Neural crest cell (in vitro differentiated cells): ENCODE measurements around the gene GRIK2. TPM values are rescaled to one million over a fixed set of nuclear protein-coding genes. Genes with fewer than 3 reads are reported as not detected.

Source experiments
- DNase-seq: peaks from one replicate; pipeline ENCODE4 v3.0.0; 2021; ENCODE audit warnings: low read depth, mixed read lengths, low spot score
- H3K27ac Mint-ChIP-seq: one replicate; pipeline ENCODE4 v1.8.0; 2021; ENCODE audit warnings: mild to moderate bottlenecking, mixed read lengths; ENCODE audit not compliant: unreplicated experiment
- H3K27me3 Mint-ChIP-seq: 2 replicates; pipeline ENCODE4 v1.8.0; 2021; ENCODE audit warnings: low read depth, mild to moderate bottlenecking, mixed read lengths
- H3K36me3 Mint-ChIP-seq: 2 replicates; pipeline ENCODE4 v1.8.0; 2021; ENCODE audit warnings: low read depth, mild to moderate bottlenecking, mixed read lengths
- H3K4me1 Mint-ChIP-seq: 2 replicates; pipeline ENCODE4 v1.8.0; 2021; ENCODE audit warnings: mixed read lengths
- H3K4me3 Mint-ChIP-seq: one replicate; pipeline ENCODE4 v1.8.0; 2021; ENCODE audit warnings: mild to moderate bottlenecking, mixed read lengths
- H3K9me3 Mint-ChIP-seq: 2 replicates; pipeline ENCODE4 v1.8.0; 2021; ENCODE audit warnings: mixed read lengths
- total RNA-seq: library from RNA; stranded (reverse); gene quantifications from 2 replicates; pipeline ENCODE4 v1.2.1, GENCODE V29; 2021
- TF ChIP-seq, protein P1 (sequence below): fragments of 200-600 bp; sonication (generic); conservative IDR thresholded peaks from 2 replicates; pipeline ENCODE4 v1.5.0; 2021; ENCODE audit warnings: antibody characterized with exemption, mild to moderate bottlenecking

Gene GRIK2
- total RNA-seq, 1 donor from 2014 or later: 10.5 TPM

DNA sequence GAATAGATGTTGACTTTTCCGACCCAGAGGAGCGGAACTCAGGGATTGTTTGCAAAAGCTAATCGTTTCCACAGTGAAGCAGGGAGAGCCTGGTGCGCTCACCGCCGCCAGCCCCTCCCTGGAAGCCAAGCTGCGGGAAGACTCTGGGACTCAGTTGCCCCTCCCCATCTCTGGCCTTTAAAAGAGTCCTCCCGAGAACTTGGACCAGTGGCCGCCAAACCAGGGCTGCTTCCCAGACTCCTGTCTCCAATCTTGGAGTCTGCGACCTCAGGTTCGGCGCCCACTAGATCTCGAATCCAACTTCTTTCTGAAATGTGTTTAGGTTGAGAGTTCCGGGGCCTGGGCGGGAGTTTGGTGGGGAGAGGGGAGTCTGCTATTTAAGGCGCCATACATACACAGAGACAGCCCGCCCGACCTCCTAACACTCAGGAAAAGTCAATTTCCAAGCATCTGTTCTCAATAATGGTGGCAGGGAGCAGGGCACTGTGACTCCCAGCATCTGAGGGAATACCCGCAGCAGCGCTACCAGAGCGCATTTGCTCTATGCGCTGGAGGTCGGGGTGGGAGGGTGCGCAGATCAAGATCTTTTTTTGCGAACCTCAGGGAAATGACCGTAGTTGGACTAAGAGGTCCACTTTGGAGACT, 800 bp upstream of the GRIK2 start:
- Mint-ChIP-seq H3K36me3 (no peaks in the 10 kb centered on the region), H3K27ac (peak overlapping the region; percentile 13), H3K27me3 (peaks cover 73% of the 10 kb centered on the region), H3K9me3 (no peaks in the 10 kb centered on the region), H3K4me3 (peak overlapping the region; percentile 96), H3K4me1 (peaks cover 45% of the 10 kb centered on the region)
- TF ChIP-seq, protein P1, sequence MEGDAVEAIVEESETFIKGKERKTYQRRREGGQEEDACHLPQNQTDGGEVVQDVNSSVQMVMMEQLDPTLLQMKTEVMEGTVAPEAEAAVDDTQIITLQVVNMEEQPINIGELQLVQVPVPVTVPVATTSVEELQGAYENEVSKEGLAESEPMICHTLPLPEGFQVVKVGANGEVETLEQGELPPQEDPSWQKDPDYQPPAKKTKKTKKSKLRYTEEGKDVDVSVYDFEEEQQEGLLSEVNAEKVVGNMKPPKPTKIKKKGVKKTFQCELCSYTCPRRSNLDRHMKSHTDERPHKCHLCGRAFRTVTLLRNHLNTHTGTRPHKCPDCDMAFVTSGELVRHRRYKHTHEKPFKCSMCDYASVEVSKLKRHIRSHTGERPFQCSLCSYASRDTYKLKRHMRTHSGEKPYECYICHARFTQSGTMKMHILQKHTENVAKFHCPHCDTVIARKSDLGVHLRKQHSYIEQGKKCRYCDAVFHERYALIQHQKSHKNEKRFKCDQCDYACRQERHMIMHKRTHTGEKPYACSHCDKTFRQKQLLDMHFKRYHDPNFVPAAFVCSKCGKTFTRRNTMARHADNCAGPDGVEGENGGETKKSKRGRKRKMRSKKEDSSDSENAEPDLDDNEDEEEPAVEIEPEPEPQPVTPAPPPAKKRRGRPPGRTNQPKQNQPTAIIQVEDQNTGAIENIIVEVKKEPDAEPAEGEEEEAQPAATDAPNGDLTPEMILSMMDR: no peak
- no peak for DNase-seq

DNA sequence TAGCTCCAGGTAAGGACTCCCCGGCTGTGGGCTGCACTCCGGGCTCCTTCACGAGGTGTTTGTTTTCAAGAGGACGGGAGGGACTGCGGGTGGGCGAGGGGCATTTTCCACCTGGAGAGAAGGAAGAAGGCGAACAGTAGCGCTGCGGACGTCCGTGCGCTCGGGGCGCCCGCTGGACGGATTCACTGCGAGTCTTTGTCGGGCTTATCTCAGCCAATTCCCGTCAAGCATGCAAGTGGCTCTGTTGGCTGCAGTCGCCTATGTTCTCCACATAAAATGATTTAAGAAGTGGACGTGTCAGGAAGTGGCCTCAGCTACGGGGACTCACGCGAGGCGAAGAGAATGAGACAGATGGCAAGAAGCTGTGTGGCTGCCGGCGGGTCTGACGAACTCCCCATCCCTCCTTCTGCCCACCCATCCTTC, 332 bp downstream of the GRIK2 start:
- peak overlapping the region; percentile 96 for H3K4me3 Mint-ChIP-seq
- TF ChIP-seq, protein P1: peak; percentile 3
- no peak overlapping the region for H3K27ac Mint-ChIP-seq
- no peaks in the 10 kb centered on the region for H3K36me3 Mint-ChIP-seq
- DNase-seq: no peak
- no peaks in the 10 kb centered on the region for H3K9me3 Mint-ChIP-seq
- peaks cover 82% of the 10 kb centered on the region for H3K27me3 Mint-ChIP-seq
- peaks cover 50% of the 10 kb centered on the region for H3K4me1 Mint-ChIP-seq

DNA sequence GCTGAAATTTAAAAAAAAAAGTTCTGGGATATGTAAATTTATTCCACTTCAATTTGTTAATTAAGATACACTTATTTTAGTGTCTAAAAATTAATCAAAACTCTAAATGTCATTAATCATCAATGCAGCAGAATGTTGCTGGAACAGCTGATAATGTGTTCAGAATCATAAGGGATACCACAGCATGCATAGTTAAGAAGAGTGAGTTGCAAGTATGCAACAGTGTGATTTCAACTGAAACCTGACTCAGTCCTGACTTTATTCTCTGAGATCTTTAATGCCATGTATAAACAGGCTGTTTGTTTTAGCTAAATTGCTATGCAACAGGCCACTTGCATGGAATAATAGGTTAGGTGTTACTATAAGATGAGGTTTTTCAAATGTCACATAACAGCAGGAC, 1.4 kb downstream of the GRIK2 start:
- Mint-ChIP-seq H3K4me1 (peaks cover 57% of the 10 kb centered on the region), H3K36me3 (no peaks in the 10 kb centered on the region), H3K27me3 (peaks cover 89% of the 10 kb centered on the region), H3K9me3 (no peaks in the 10 kb centered on the region), H3K4me3 (peak overlapping the region; percentile 96), H3K27ac (no peak overlapping the region)
- DNase-seq: no peak
- TF ChIP-seq, protein P1: no peak

DNA sequence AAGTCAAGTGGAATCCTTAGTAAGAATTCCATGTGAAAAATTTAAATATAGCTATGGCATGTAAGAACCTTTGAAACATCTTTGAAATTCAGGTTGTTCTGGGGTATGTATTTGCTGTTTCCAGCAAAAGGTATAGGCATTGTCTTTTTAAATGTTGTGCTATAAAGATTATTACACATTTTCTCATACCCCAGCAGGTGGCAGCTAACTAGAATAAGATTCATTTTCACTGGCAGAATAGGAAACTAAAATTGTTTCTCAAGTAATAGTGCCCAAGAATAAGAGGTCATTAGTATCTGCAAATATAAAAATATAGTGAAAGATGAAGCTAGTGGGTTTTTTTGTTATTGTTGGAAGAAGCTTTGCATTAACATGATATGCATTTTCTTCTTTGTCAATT, 1.8 kb downstream of the GRIK2 start:
- no peaks in the 10 kb centered on the region for H3K9me3 Mint-ChIP-seq
- H3K36me3 Mint-ChIP-seq: no peaks in the 10 kb centered on the region
- H3K27me3 Mint-ChIP-seq: peaks cover 89% of the 10 kb centered on the region
- TF ChIP-seq, protein P1: peak; percentile 44
- peaks cover 61% of the 10 kb centered on the region for H3K4me1 Mint-ChIP-seq
- no peak overlapping the region for H3K27ac Mint-ChIP-seq
- no peak for DNase-seq
- H3K4me3 Mint-ChIP-seq: peak overlapping the region; percentile 53

DNA sequence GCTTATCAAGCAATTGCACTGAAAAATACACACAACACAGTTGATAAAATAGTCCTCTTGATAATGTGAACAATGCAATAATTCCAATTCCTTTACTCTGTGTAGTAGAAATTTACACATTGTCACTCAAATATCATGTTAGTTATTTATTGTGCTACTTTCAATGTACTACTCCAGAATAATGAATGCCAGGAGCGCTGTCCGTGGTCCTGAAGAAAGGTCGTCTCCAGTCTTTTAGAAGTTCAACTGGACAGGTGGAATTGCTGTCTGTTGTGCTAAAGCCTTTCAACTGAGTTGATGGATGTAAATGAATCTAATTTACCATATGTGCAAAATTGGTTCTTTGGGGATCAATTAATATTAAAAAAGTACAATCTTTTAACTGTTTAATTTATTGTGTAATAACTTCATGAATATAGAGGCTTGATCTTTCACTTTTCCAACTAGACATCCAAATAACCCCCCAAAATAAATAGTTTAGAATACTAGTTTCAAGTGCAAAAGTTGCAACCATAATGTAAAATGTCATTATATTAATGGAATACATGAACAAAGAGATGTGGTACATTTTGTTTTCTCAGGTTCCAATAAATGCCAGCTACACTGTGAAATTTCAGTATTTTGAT, 3.2 kb downstream of the GRIK2 start:
- Mint-ChIP-seq H3K9me3 (no peaks in the 10 kb centered on the region), H3K4me3 (peak overlapping the region; percentile 50), H3K36me3 (no peaks in the 10 kb centered on the region), H3K27ac (no peak overlapping the region), H3K4me1 (peaks cover 62% of the 10 kb centered on the region), H3K27me3 (peaks cover 90% of the 10 kb centered on the region)
- DNase-seq: peak; percentile 81
- TF ChIP-seq, protein P1: no peak
